Posterior vena cava (tissue), 2 donors: ENCODE results near the gene EGFL8. TPM values are rescaled to one million over a fixed set of nuclear protein-coding genes. Genes with fewer than 3 reads are reported as not detected.
A peak's percentile ranks its signal among the peaks of the same experiment; 100 is the strongest.
"Not testable (repeated sequence)": the region's sequence is repeated elsewhere in the genome, so short reads cannot be mapped to it uniquely, and the experiment has no call there.

Source experiments
- DNase-seq: peaks from one replicate; pipeline ENCODE4 v3.0.0-alpha.2; 2020; ENCODE audit warnings: low spot score
- intact Hi-C, 2 donors: fragments of 100-400 bp; cut with DNase I; formaldehyde crosslinking; loops; one replicate each; pipeline versions ENCODE4 v1.14.1 to v1.14.2; 2022 to 2023
- microRNA-seq, 2 donors: library from miRNA; unstranded; fragments of <30 nt; microRNA quantifications; one replicate each; pipeline ENCODE4 v1.2.0, GENCODE V29; 2020 to 2021; ENCODE audit warnings: borderline microRNAs expressed in 2 of 2
- total RNA-seq, 2 donors: library from RNA; stranded (reverse); fragmentation: NEBNext Ultra II Directional; extraction: Animal tissue kit (Norgen Biotek cat#: 25700); gene quantifications; one replicate each; pipeline ENCODE4 v1.2.1, GENCODE V29; 2021
- donor health status: DM: yes; HTN: yes; CAD: no.
- donor health status: DM: yes; HTN: yes; CAD: no.

Gene EGFL8
- total RNA-seq, 2 donors from 2014 or later, result 16.9 to 19.2 TPM

DNA sequence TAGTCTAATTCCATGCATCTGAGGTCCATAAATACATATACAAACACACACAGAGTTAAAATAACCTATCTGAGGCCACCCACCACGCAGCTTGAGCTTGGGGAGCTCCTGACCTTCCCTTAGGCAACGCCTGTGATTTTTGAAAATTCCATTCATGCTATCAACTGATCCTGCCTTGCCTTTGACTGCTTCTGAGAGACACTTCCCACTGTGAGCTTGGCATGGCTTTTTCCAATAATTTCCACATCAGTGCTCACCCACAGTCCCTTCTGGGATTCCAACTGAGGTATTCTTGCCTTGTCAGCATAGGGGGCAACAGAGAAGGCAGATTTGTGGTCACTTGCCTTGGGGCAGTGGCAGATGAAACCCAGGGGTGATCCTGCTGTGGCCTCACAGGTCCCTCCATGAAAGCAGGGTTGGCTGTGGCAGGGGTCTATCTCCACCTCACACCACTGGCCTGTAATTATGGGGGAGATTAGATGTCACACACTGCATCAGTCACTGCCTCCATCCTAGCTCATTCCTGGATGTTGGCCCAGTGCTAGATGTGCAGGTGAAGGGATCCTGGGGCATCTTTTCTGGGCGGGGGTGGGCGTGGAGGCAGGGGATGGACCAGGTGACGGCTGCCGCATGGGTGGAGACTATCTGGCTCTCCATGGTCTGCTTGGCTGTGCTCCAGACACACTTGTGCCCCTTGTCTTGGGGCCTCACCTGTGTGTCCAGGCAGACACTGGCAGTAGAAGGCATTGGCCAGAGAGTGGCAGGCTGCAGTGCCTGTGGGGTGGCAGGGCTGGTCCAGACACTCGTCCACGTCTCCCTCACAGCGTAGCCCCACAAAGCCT, 39.3 kb downstream of the EGFL8 start:
- intact Hi-C loops, result no loop called here
- DNase-seq, result peak; percentile 65

DNA sequence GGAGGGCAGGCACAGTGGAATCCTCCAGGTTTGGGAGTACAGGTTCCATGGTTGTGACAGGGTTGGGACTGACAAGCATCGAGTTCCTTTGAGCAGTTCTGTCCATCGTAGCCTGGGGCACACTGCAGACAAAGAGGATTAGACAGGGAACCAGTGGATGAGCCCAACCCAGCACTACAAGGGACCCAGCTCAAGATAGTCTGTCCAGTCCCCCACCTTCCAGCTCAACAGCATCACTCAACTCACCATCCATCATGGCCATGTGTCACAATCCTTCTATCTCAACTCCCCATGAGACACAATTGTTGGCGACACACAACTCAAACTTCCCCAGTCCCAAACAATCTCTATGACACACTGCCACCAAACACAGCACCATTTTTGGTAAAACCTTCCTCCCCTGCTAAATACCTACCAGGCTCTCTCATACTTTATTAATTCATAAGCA, 39.9 kb downstream of the EGFL8 start:
- intact Hi-C loops, result no loop called here

DNA sequence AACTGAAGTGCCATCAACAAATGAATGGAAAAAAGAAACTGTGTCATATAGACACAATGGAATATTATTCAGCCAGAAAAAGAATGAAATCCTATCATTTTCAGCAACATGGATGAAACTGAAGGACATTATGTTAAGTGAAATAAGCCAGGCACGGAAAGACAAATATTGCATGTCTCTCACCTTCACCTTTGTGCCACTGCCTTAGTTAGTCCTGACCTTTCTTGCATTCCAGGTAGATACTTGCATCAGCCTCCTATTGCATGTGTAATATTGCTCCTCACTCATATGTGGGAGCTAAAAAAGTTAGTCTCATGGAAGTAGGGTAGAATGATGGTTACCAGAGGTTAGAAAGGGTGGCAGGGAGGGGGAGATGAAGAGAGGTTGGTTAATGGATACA, 44.6 kb downstream of the EGFL8 start:
- intact Hi-C loops, result no loop called here
- DNase-seq, result no peak

More for the DNA sequence above, 39.9 kb downstream of the EGFL8 start:
- no peak for DNase-seq

DNA sequence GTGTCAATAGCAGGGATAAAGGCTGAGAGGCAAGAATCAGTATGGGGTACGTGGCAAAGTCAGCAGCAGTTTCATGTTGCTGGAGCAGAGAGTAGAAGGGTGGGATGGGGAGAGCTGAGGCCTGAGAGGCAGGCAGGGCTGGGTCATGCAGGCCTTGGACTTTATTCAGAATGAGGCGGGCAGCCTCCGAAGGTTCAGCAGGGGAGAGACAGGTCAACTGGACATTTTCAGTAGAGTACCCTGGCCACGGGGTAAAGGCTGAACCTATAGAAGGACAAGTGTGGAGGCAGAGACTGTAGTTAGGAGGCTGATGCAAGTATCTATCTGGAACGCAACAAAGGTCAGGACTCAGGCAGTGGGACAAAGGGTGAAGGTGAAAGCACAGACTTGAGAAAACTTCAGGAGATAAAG, 45.8 kb downstream of the EGFL8 start:
- intact Hi-C loops, result no loop called here
- peak; percentile 70 for DNase-seq

DNA sequence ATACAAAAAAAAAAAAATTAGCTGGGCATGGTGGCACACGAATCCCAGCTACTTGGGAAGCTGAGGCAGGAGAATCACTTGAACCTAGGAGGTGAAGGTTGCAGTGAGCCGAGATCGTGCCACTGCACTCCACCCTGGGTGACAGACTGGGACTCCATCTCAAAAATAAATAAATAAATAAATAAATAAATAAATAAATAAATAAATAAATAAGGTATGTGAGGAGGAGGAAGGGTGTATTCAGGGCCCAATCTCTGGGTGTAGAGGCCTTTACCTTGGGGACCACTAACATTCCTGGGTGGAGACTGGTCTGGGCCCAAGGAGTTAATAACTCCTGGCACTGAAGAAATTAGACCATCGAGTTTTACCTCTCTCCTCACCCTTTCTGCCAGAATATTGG, 47.0 kb downstream of the EGFL8 start:
- intact Hi-C loops, DNase-seq: not testable (repeated sequence)

DNA sequence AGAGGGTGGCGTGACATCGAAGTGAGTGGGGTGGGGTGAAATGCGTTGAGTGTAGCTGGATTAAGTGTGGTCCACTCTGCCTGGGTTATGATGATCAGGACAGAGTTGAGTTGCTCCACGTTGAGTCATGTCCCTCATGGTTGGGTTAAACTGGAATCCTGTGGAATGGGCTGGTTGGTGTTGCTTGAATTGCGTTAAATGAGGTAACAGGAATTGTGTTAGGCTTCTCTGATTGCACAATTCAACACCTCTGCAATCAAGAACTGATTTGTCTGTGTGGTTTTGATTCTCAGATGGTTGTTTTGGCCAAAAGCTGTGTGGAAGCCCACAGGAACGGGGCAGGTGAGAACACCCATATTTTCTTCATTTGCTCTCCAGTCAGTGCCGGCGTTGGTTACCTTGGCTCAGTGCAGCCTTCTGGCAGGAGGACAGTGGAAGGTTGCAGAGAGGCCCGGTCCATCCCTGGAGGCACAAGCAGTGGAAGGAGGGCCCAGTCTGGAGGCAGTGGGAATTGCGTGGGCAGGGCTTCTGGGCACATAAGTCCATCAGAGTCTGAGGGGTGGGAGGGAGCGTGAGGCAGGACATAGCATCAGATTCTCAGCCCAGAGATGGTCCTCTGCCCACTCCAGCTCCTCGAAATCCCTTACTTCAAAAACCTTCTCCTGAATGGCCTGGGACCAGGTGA, 47.8 kb downstream of the EGFL8 start:
- intact Hi-C loops, result no loop called here

DNA sequence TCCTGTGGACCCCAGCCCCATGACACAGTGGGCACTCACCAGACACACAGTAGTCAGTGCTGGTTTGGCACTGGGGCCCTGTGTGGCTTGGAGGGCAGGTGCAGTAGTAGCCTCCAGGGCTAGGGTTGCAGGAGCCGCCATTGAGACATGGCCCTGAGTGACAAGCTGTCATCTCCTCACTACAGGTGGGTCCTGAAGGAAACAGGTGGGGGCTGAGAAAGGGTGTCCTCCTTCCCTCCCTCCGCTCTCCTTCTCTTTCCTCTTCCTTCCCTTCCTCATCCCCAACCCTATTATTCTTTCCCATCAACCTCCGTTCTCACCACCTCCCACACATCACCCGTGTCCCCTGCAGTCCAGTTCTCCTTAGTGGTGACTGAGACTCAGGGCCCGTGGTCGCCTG, 49.3 kb downstream of the EGFL8 start:
- intact Hi-C loops, result no loop called here
- DNase-seq, result peak; percentile 70

More for the DNA sequence above, 47.8 kb downstream of the EGFL8 start:
- peak; percentile 67 for DNase-seq

DNA sequence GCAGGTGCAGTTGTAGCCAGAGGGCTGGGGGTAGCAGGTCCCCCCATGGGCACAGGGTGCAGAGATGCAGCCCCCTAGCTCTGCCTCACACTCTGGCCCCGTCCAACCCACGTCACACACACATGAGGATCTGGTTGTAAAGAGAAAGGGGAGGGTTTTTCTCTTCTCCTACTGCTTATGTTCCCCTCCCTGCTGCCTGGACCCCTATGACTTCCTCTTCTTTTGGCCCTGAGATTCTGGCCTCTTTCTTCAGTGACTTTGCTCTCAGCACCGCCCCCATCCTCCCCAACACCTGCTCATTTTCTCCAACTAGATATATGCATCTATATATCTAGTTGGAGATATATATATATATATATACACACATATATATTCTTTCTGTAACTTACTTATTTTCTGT, 49.7 kb downstream of the EGFL8 start:
- DNase-seq, result no peak
- intact Hi-C loops, result no loop called here

DNA sequence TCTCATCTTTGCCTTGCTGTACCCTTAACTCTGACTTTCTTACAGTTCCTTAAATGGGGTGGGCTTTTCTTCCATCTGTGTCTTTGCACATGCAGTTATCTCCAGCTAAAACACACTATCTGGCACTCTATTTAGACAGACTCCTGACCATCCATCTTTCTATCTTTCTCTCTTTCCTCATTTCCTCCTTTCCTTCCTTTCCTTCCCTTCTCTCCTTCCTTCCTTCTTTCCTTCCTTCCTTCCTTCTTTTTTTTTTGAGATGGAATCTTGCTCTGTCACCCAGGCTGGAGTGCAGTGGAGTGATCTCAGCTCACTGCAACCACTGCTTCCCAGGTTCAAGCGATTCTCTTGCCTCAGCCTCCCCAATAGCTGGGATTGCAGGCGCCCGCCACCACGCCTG, 51.2 kb downstream of the EGFL8 start:
- intact Hi-C loops, result no loop called here
- DNase-seq, result no peak

DNA sequence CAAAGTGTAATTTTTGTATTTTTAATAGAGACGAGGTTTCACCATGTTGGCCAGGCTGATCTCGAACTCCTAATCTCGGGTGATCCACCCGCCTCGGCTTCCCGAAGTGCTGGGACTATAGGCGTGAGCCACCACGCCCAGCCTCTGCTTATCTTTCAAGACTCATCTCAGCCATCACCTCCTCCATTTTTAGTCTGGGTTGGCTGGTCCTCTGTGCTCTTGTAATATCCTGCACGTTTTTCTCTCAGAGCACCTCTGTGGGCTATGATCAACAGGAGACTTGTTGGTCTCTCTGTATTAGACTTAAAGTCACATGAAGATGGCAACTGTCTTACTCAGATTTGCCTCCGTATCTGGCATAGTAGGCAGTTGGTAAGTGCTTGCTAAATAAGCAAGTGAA, 51.9 kb downstream of the EGFL8 start:
- DNase-seq, result no peak

DNA sequence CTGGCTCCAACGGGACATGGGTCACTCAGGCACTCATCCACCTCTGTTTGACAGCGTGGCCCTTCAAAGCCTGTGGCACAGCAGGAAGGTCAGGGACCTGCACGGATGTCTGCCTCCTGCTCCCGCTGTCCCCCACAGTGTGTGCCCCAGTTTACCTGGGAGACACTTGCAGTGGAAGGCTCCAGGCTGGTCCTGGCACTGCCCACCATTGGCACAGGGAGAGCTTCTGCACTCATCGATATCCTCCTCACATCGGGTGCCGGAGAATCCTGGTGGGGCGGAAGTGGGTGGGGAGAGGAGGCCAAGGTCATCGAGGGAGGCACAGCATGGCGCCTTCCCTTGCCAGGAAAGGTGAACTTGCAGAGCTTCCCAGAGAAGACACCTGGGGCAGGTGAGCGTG, 52.6 kb downstream of the EGFL8 start:
- peak; percentile 66 for DNase-seq

More for the DNA sequence above, 51.9 kb downstream of the EGFL8 start:
- intact Hi-C loops, result no loop called here

More for the DNA sequence above, 52.6 kb downstream of the EGFL8 start:
- intact Hi-C loops, result no loop called here

Small RNA genes within 50 kb of the gene (microRNA-seq; reads per million reads assigned to microRNA genes)
- gene MIR6721 (0.78 to 1.9 reads per million in 2 donors), gene MIR6833 (0 to 0.26 reads per million in 2 donors)

Other genes with a start within 250 kb of the EGFL8 start
- gene C2, start 236.9 kb upstream of the EGFL8 start, total RNA-seq, result 10 to 100 TPM; 14.0 to 59.6 TPM
- gene CFB, start 218.5 kb upstream of the EGFL8 start, total RNA-seq, result 10 to 100 TPM; 35.8 to 83.3 TPM
- gene NELFE, start 205.6 kb upstream of the EGFL8 start, total RNA-seq, result 10 to 100 TPM; 41.6 to 52.0 TPM
- gene SKIC2, start 205.4 kb upstream of the EGFL8 start, total RNA-seq, result 10 to 100 TPM; 41.6 to 42.9 TPM
- 10 to 100 TPM; 14.5 to 15.5 TPM for gene DXO, start 192.5 kb upstream of the EGFL8 start, total RNA-seq
- 10 to 100 TPM; 27.5 to 51.7 TPM for gene C4A, start 182.5 kb upstream of the EGFL8 start, total RNA-seq
- 100 to 1,000 TPM in 1 of 2 donors, 10 to 100 TPM in 1; 45.4 to 121 TPM for gene C4B, start 149.8 kb upstream of the EGFL8 start, total RNA-seq
- gene CYP21A2, start 126.2 kb upstream of the EGFL8 start, total RNA-seq, result 1 to 10 TPM in 1 of 2 donors, under 1 TPM in 1; 0.56 to 2.5 TPM
- gene TNXB, start 55.3 kb upstream of the EGFL8 start, total RNA-seq, result 100 to 1,000 TPM; 189 to 407 TPM
- 10 to 100 TPM; 39.0 to 63.1 TPM for gene ATF6B, start 36.3 kb upstream of the EGFL8 start, total RNA-seq
- gene FKBPL, start 34.3 kb upstream of the EGFL8 start, total RNA-seq, result 1 to 10 TPM; 2.0 to 2.8 TPM
- gene PRRT1, start 12.7 kb upstream of the EGFL8 start, total RNA-seq, result 1 to 10 TPM; 2.6 to 3.6 TPM
- 10 to 100 TPM; 14.2 to 18.4 TPM for gene PPT2, start 10.5 kb upstream of the EGFL8 start, total RNA-seq
- 10 to 100 TPM; 42.0 to 53.3 TPM for gene AGPAT1, start 11.5 kb downstream of the EGFL8 start, total RNA-seq
- gene RNF5, start 13.8 kb downstream of the EGFL8 start, total RNA-seq, result 10 to 100 TPM; 43.2 to 46.7 TPM
- gene AGER, start 19.7 kb downstream of the EGFL8 start, total RNA-seq, result 1 to 10 TPM; 4.6 to 7.3 TPM
- gene PBX2, start 25.6 kb downstream of the EGFL8 start, total RNA-seq, result 10 to 100 TPM; 49.4 to 53.1 TPM
- gene GPSM3, start 28.0 kb downstream of the EGFL8 start, total RNA-seq, result 10 to 100 TPM; 15.4 to 22.1 TPM
- 10 to 100 TPM; 17.3 to 24.1 TPM for gene NOTCH4, start 59.5 kb downstream of the EGFL8 start, total RNA-seq
- not detected for gene TSBP1, start 207.3 kb downstream of the EGFL8 start, total RNA-seq
- not detected for gene BTNL2, start 242.6 kb downstream of the EGFL8 start, total RNA-seq